Mammary epithelial cell (primary cell): Measurements from ENCODE around the gene BPIFB6.

ENCODE experiments used
- CTCF ChIP-seq, 2 donors: IDR thresholded peaks in 1 of 2; conservative IDR thresholded peaks in 1 of 2; 2 replicates each; pipeline ENCODE4 v1.5.1; 2011 to 2012; ENCODE audit warnings: inconsistent platforms in 2 of 2, low read length in 2 of 2, mild to moderate bottlenecking in 2 of 2, control low read depth in 1 of 2, low read depth in 1 of 2; ENCODE audit not compliant: insufficient read depth in 1 of 2; ENCODE audit errors: extremely low read depth in 1 of 2
- EZH2 ChIP-seq: IDR thresholded peaks from 2 replicates; pipeline ENCODE4 v1.6.1; 2012; ENCODE audit warnings: low read length, inconsistent platforms, borderline replicate concordance

- TF ChIP-seq CTCF (conservative IDR thresholded peaks at IDR 0.05 in 1 of 2, IDR thresholded peaks at IDR 0.05 in 1 of 2; ENCODE audit: extremely low read depth in 1 of 2, insufficient read depth in 1 of 2, low read depth in 1 of 2, low read length in 2 of 2): no peak
- no peak for TF ChIP-seq EZH2
These were observed 47.3 kb upstream of the BPIFB6 start for GRCh38 chr20:32984196-32984595.
